SKM-1 treated with dmso at 0.1 percent for 144 hours (cell line): ENCODE data around the gene SAPCD1.

ENCODE experiments used
- DNase-seq: peaks from one replicate; lab custom pipeline; 2025; ENCODE audit not compliant: unreplicated experiment; lab: John Stamatoyannopoulos, UW

Gene SAPCD1

GRCh38 chr6:31750411-31751022 lies 11.9 kb upstream of the SAPCD1 start:
- DNase-seq = no peak

- no peak for DNase-seq
Measured at GRCh38 chr6:31752739-31753319, 9.6 kb upstream of the SAPCD1 start.

GRCh38 chr6:31758281-31758680 lies 4.2 kb upstream of the SAPCD1 start:
- DNase-seq = no peak

DNA sequence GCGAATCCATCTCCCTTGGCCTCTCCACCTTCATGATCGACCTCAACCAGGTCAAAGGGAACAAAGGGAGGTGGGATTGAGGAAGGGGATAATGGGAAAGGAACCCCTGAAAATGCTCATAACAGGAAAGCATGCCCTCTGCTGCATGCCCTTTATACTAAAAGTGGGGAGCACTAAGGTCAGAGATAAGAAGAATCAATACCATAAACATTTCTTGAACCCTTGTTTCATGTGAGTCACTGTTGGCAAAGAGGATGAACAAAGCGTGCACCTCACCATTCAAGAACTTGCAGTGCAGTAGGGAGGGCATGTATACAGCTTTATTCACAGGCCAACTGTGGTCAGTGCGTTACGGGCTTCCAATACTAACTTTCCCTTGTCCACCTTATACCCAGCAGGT lies 1.7 kb upstream of the SAPCD1 start:
- no peak for DNase-seq

DNA sequence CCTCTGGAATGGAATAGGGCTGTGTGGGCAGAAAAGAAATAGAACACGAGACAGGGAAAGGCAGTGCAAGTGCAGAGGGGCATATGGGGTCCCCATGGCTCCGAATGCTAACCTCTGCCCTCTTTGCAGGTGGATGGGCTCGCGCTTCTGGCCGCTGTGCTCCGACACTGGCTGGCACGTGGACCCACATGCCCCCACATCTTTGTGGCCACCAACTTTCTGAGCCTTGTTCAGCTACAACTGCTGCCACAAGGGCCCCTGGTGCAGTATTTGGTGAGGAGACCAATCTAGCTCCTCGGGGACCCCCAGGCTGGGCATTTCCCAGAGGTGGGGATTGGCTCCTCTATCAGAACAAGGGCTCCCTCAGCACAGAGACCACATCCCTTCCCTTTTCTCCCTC lies 1.1 kb upstream of the SAPCD1 start:
- no peak for DNase-seq

GRCh38 chr6:31762878-31763618 lies 592 bp downstream of the SAPCD1 start:
- DNase-seq = no peak

DNA sequence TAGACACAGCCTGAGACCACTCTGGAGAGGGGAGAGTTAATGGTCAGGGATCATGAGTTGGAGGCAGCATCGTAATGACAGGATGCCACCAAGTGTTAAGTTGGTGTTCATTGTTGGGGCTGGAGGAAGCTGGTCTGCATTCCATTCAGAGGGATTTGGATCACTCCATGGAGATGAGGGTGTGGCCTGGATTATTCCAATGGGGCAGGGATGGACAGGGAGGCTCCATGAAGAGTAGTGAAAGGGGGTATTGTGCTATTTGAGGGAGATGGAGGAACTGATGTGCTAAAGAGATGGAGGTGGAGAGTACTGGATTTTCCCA lies 1.1 kb downstream of the SAPCD1 start:
- DNase-seq = no peak

DNA sequence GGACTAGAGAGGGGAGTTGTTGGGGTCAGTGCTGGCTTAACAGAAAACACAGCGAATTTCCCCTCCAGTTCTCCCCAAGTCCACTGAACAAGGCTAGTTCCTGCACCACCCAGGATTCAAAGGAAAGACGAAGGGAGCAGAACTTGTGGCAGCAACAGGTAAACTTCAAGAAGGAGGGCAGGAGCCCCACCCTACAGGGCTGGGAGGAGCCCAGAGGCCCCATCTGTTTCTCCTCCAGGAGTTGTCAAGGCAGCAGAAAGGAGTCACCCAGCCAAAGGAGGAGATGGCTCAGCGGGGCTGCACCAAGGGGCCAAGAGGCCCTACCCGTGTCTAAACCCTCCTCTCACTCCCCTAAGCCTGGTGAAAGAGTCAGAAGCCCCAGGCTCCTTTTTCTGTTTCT lies 1.7 kb downstream of the SAPCD1 start:
- no peak for DNase-seq

- no peak for DNase-seq
Measured at GRCh38 chr6:31765559-31765909, 3.1 kb downstream of the SAPCD1 start.

- no peak for DNase-seq
Measured at GRCh38 chr6:31765910-31766794, 3.7 kb downstream of the SAPCD1 start.

DNA sequence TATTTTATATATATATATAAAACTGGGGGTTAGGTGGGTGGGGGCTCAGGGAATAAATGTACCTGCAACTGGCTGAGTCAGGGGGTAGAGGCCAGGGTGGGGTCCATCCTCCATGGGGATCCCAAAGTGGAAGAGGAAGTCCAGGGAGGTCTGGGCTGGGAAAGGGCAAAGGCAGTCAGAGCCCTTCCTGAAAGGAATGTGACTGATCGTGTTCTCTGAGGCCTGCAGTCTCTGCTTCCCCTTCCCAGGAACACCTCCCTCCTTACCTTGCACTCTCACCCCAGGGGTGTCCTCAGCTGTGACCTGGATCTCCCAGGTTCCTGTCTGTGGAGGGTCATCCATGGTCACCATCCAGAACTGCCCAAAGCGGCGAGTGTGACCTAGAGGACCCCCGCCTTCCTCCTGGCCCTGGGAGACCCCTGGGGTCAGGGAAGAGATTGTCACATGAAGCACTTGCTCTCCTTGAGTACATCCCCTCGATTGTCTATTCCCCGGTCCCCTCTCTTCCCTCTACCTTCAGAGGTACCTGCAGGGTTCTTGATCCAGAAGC lies 4.7 kb downstream of the SAPCD1 start:
- DNase-seq = no peak

- DNase-seq = no peak
Measured at GRCh38 chr6:31768363-31769257, 6.2 kb downstream of the SAPCD1 start.

GRCh38 chr6:31769684-31770371 lies 7.4 kb downstream of the SAPCD1 start:
- peak; percentile 74 for DNase-seq

DNA sequence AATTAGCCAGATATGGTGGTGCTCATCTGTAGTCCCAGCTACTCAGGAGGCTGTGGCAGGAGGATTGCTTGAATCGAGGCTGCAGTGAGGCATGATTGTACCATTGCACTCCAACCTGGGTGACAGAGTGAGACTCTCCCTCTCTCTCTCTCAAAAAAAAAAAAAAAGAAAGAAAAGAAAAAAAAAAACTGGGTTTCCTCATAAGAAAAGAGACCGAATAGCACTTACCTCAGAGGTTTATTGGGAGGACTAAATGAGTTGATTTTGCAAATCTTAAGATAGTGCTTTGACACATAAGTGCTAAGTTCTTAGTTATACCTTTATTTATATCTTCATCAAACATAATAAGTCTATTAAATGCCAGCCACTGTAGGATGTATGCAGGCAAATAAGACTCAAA lies 8.4 kb downstream of the SAPCD1 start:
- no peak for DNase-seq

GRCh38 chr6:31771992-31772358 lies 9.5 kb downstream of the SAPCD1 start:
- DNase-seq = no peak

- DNase-seq = no peak
Measured at GRCh38 chr6:31775184-31775583, 12.7 kb downstream of the SAPCD1 start.

DNA sequence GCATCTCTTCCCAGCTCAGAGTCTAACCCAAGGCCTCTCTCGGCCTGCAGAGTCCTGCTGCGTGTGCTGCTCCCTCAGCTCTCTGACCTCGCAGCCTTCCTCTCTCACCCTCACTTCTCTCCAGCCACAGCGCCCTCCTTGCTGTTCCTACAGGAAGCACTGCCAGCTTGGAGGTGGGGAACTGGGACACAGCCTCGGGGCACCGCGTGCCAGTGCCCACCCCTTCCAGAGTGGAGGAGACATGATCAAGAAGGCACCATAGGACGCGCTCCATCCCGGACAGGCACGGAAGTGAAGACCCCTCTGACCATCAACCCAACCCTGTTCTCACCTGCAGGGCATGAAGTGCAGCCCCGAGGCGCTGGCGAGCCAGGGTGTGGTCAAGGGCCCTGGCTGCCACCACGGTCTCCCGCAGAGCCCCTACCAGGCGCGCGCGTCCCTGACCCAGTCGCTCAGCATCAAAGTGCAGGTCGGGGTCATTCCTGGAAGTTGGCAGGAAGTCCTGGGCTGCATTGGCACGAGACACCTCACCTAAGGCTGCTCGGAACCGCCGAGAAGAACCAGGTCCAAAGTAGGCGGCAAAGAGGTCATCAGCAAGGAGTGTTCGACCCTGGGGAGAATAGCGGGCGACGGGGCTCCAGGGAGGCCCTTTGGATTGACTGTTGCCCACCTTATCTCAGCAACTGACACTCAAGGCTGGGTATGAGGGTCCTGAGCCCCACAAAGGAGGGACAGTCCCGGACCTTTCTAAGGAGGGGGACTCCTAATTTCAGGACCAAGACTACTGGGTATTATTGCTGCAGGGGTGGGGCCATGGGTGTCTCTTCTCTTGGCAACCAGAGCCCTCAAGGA lies 13.4 kb downstream of the SAPCD1 start:
- no peak for DNase-seq

DNA sequence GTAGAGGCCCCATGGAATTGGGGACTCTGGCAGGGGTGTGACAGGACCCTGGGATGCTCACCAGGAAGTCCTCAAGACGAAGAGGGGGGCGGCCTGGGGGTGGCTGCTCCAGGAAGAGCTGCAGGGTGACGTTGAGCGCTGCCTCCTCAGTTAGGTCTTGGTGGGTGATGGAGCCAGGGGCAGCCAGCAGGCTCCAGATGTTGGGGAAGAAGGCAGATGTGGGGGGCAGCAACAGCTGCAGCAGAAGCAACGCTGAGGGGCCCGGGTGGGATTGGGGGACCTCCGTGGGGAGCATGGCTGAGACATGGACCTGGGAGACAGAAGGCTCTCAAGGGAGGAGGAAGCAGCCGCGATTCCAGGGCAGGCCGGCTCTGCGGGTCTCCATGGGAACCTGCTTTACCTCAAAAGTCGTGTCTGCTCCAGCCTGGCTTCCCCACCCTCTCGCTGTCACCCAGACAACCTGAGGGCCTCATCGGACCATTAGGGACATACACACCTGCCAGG lies 14.1 kb downstream of the SAPCD1 start:
- peak; percentile 74 for DNase-seq
